Esophagus mucosa (tissue), 1 donor: Measurements from ENCODE around the gene FAM53C. TPM values are rescaled to one million over a fixed set of nuclear protein-coding genes. Genes with fewer than 3 reads are reported as not detected.

Experiments used
- total RNA-seq: library from RNA; stranded (reverse); gene quantifications from one replicate; pipeline ENCODE4 v1.2.4, GENCODE V29; 2023
- donor health status: DM: yes; HTN: yes; CAD: no.

Gene FAM53C
- total RNA-seq, 1 donor from 2014 or later = 12.6 TPM

Other genes starting within 250 kb of the FAM53C start
- 0.44 TPM for gene NME5, start 198.8 kb upstream of the FAM53C start, total RNA-seq
- 25.7 TPM for gene BRD8, start 159.6 kb upstream of the FAM53C start, total RNA-seq
- gene KIF20A, start 159.2 kb upstream of the FAM53C start, total RNA-seq = 21.2 TPM
- gene CDC23, start 124.9 kb upstream of the FAM53C start, total RNA-seq = 20.6 TPM
- gene GFRA3, start 63.6 kb upstream of the FAM53C start, total RNA-seq = not detected
- gene CDC25C, start 6.5 kb upstream of the FAM53C start, total RNA-seq = 2.7 TPM
- 32.1 TPM for gene KDM3B, start 14.4 kb downstream of the FAM53C start, total RNA-seq
- gene REEP2, start 100.8 kb downstream of the FAM53C start, total RNA-seq = 0.36 TPM
- gene EGR1, start 127.2 kb downstream of the FAM53C start, total RNA-seq = 35.1 TPM
- gene ETF1, start 205.0 kb downstream of the FAM53C start, total RNA-seq = 125 TPM
- 176 TPM for gene HSPA9, start 237.1 kb downstream of the FAM53C start, total RNA-seq